A549 (cell line): Measurements from ENCODE around the gene UTS2B.

ENCODE experiments used
- MAX ChIP-seq: IDR thresholded peaks from 2 replicates; pipeline ENCODE4 v1.6.1; 2012
- RCOR1 ChIP-seq: fragments of 150-350 bp; IDR thresholded peaks from 2 replicates; pipeline ENCODE4 v1.6.1; 2014; ENCODE audit warnings: antibody characterized with exemption, low read length, low read depth
- TF ChIP-seq, protein P1 (sequence below): fragments of 200-600 bp; sonication (generic); IDR thresholded peaks from 2 replicates; pipeline ENCODE4 v1.6.1; 2016; ENCODE audit warnings: antibody characterized with exemption, mild to moderate bottlenecking, moderate library complexity

DNA sequence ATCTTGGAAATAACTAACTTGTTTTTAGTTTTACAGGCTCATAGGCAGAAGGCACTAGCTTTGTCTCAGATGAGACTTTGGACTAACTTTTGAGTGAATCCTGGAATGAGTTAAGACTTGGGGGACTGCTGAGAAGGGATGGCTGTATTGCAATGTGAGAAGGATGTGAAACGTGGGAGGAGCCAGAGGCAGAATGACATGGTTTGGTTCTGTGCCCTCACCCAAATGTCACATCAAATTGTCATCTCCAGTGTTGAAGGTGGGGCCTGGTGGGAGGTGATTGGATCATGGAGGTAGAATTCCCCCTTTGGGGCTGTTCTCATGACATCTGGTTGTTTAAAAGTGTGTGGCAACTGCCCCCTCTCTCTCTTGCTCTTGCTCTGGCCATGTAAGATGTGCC, 29.9 kb downstream of the UTS2B start:
- TF ChIP-seq, protein P1, sequence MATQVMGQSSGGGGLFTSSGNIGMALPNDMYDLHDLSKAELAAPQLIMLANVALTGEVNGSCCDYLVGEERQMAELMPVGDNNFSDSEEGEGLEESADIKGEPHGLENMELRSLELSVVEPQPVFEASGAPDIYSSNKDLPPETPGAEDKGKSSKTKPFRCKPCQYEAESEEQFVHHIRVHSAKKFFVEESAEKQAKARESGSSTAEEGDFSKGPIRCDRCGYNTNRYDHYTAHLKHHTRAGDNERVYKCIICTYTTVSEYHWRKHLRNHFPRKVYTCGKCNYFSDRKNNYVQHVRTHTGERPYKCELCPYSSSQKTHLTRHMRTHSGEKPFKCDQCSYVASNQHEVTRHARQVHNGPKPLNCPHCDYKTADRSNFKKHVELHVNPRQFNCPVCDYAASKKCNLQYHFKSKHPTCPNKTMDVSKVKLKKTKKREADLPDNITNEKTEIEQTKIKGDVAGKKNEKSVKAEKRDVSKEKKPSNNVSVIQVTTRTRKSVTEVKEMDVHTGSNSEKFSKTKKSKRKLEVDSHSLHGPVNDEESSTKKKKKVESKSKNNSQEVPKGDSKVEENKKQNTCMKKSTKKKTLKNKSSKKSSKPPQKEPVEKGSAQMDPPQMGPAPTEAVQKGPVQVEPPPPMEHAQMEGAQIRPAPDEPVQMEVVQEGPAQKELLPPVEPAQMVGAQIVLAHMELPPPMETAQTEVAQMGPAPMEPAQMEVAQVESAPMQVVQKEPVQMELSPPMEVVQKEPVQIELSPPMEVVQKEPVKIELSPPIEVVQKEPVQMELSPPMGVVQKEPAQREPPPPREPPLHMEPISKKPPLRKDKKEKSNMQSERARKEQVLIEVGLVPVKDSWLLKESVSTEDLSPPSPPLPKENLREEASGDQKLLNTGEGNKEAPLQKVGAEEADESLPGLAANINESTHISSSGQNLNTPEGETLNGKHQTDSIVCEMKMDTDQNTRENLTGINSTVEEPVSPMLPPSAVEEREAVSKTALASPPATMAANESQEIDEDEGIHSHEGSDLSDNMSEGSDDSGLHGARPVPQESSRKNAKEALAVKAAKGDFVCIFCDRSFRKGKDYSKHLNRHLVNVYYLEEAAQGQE: no peak
- TF ChIP-seq MAX: no peak
- no peak for TF ChIP-seq RCOR1
